ENCODE data around the gene EIF4A2. TPM values are rescaled to one million over a fixed set of nuclear protein-coding genes. Genes with fewer than 3 reads are reported as not detected.

Gene EIF4A2
- total RNA-seq, 1 experiment from 2014 or later, result 398 TPM

GRCh38 chr3:186760141-186760833 lies 23.1 kb upstream of the EIF4A2 start:
- no peaks in the 10 kb centered on the region for H3K79me1 ChIP-seq (ENCODE audit: insufficient read depth, low read depth, low read length, poor library complexity, severe bottlenecking)
- no peak overlapping the region for H2AFZ ChIP-seq (ENCODE audit: low read length)

More at GRCh38 chr3:186760141-186760833, 23.1 kb upstream of the EIF4A2 start:
- no peak overlapping the region for H2BK15ac ChIP-seq (ENCODE audit: low read depth, low read length)
- H3K27me3 ChIP-seq (ENCODE audit: insufficient read depth, low read length), result no peaks in the 10 kb centered on the region
- H3K23ac ChIP-seq (ENCODE audit: insufficient read length, low read depth, low read length), result no peak overlapping the region
- no peak overlapping the region for H2BK20ac ChIP-seq (ENCODE audit: low read depth, low read length, poor library complexity, severe bottlenecking)
- no peaks in the 10 kb centered on the region for H4K20me1 ChIP-seq (ENCODE audit: control insufficient read depth, insufficient read depth, insufficient read length)
- H2BK5ac ChIP-seq (ENCODE audit: insufficient read length, low read length), result no peak overlapping the region
- TF ChIP-seq CTCF (conservative IDR thresholded peaks at IDR 0.05), result no peak
- no peak for DNase-seq
- H2AK5ac ChIP-seq (ENCODE audit: insufficient read length, low read length), result no peak overlapping the region
- no peak overlapping the region for H4K5ac ChIP-seq (ENCODE audit: insufficient read length, low read depth, low read length)
- no peak overlapping the region for H3K14ac ChIP-seq (ENCODE audit: insufficient read depth, low read length)
- H3K9me3 Mint-ChIP-seq, result peaks cover 2 to 3% of the 10 kb centered on the region in 2 experiments; a peak in 4 of 5 replicates
- 0 out of 7 replicates have a peak overlapping the region, but pooled peaks of 1 of the 3 experiments have one; percentile 10 for H3K27ac Mint-ChIP-seq
- no peaks in the 10 kb centered on the region for H3K4me1 ChIP-seq (ENCODE audit: insufficient read depth, low read length)
- H3K23me2 ChIP-seq (ENCODE audit: insufficient read length, low read depth, low read length, poor library complexity, severe bottlenecking), result no peaks in the 10 kb centered on the region
- H3K4me1 Mint-ChIP-seq, result peaks cover 4 to 9% of the 10 kb centered on the region in 2 experiments; a peak in 3 of 4 replicates
- no peak overlapping the region for H3T11ph ChIP-seq (ENCODE audit: low read length)
- H3K27me3 Mint-ChIP-seq (ENCODE audit: low read depth), result peaks cover 2% of the 10 kb centered on the region; the same call in 1 of the 2 replicates
- no peak overlapping the region for H3K56ac ChIP-seq (ENCODE audit: insufficient read length, low read depth, low read length)
- WGBS (ENCODE audit: extremely low coverage, insufficient read length, low lambda C conversion rate), result no CpG with 5 or more reads among the region's 10 CpGs
- H3K9ac ChIP-seq (ENCODE audit: extremely low read depth, insufficient read length, low read length), result no peak overlapping the region
- H3K4me3 Mint-ChIP-seq, result no peak overlapping the region
- H2BK12ac ChIP-seq (ENCODE audit: insufficient read length, low read depth, low read length), result no peak overlapping the region
- no peak overlapping the region for H2BK120ac ChIP-seq (ENCODE audit: low read depth, low read length, poor library complexity, severe bottlenecking)
- H3K4me2 ChIP-seq (ENCODE audit: insufficient read depth, insufficient read length, low read length), result no peak overlapping the region
- H3K27ac ChIP-seq (ENCODE audit: insufficient read length, low read depth, low read length), result no peak overlapping the region
- no peak overlapping the region for H3K18ac ChIP-seq (ENCODE audit: insufficient read length, low read depth, low read length)
- no peaks in the 10 kb centered on the region for H3K36me3 Mint-ChIP-seq (ENCODE audit: insufficient read depth in 1 of 3, low read depth in 3 of 3)
- H4K91ac ChIP-seq (ENCODE audit: insufficient read length, low read depth, low read length), result no peak overlapping the region
- no peaks in the 10 kb centered on the region for H3K79me2 ChIP-seq (ENCODE audit: insufficient read depth, low read length)
- H3K9me3 ChIP-seq (ENCODE audit: control insufficient read depth, low read depth, low read length), result no peaks in the 10 kb centered on the region
- H3K4ac ChIP-seq (ENCODE audit: low read depth, low read length), result no peak overlapping the region
- no peak overlapping the region for H4K8ac ChIP-seq (replicated peaks; ENCODE audit: insufficient read length, low read depth, low read length)

Measured in H9 (cell line).